HepG2 (cell line): ENCODE results near the gene ENPP4. TPM values are rescaled to one million over a fixed set of nuclear protein-coding genes. Genes with fewer than 3 reads are reported as not detected.

Experiments
- ATAC-seq: fragments of 200-7000 bp; cut with Tn5 transposase; 3 replicates; pipeline ENCODE4 v1.9.1; 2020; ENCODE audit warnings: mild to moderate bottlenecking, moderate library complexity
- BruUV-seq: library from RNA; stranded (reverse); fragments of 400-500 nt; replicated peaks from 2 replicates; lab custom pipeline; 2021; lab: Mats Ljungman, UMichigan
- CTCF ChIA-PET: fragments of 300-600 bp; formaldehyde crosslinking; extraction: SDS; loops from one replicate; lab custom pipeline; 2021; ENCODE audit warnings: low total read pairs, inconsistent platforms, low intra/inter-chr PET ratio; lab: Yijun Ruan, JAX
- POLR2A ChIA-PET: fragments of 350-600 bp; sonication (Branson Sonifier 250); formaldehyde crosslinking; loops from one replicate; lab custom pipeline; 2020; ENCODE audit warnings: antibody characterized with exemption, inconsistent platforms; lab: Yijun Ruan, JAX
- DNase-seq: peaks from one replicate; pipeline ENCODE4 v3.0.0-alpha.2; 2015; ENCODE audit warnings: low spot score
- FAIRE-seq: peaks from 3 replicates; lab custom pipeline; 2011; peaks lifted over from hg19 to GRCh38; lab: Jason Lieb, UNC
- H2AFZ ChIP-seq: one replicate; pipeline ENCODE4 v1.6.1; 2011; ENCODE audit warnings: low read length, inconsistent platforms
- H3K27ac ChIP-seq: fragments of 300-600 bp; 3 replicates; pipeline ENCODE4 v1.8.0; 2011; ENCODE audit warnings: mixed run types, mild to moderate bottlenecking, mixed read lengths, low read length, inconsistent platforms; ENCODE audit not compliant: insufficient read depth; ENCODE audit errors: extremely low read length
- H3K27me3 ChIP-seq, 2 experiments: fragments of 200-600 bp in 1 of 2; 2 replicates in 1 of 2; 3 replicates in 1 of 2; pipeline versions ENCODE4 v1.6.0 to v1.8.0; 2011; ENCODE audit warnings: low read length in 2 of 2, mild to moderate bottlenecking in 2 of 2, moderate library complexity in 2 of 2, inconsistent platforms in 1 of 2; ENCODE audit not compliant: insufficient read depth in 2 of 2, control insufficient read depth in 1 of 2
- H3K36me3 ChIP-seq, 2 experiments: fragments of 200-600 bp in 1 of 2; replicated peaks in 1 of 2; 2 replicates in 1 of 2; 3 replicates in 1 of 2; pipeline versions ENCODE4 v1.5.1 to v1.8.0; 2011; ENCODE audit warnings: low read length in 2 of 2, inconsistent platforms in 1 of 2; ENCODE audit not compliant: insufficient read depth in 2 of 2, control insufficient read depth in 1 of 2
- H3K4me1 ChIP-seq: 2 replicates; pipeline ENCODE4 v1.5.1; 2012; ENCODE audit warnings: low read length, inconsistent platforms; ENCODE audit not compliant: insufficient read depth
- H3K4me2 ChIP-seq: 2 replicates; pipeline ENCODE4 v1.6.0; 2011; ENCODE audit warnings: low read depth, low read length, inconsistent platforms
- H3K4me3 ChIP-seq, 3 experiments: fragments of 200-600 bp in 1 of 3; sonication (generic), shearing (Covaris generic) in 1 of 3; replicated peaks in 1 of 3; 2 replicates each; pipeline ENCODE4 v1.5.1; 2011 to 2016; ENCODE audit warnings: low read length in 3 of 3, inconsistent platforms in 2 of 3, low read depth in 2 of 3, mild to moderate bottlenecking in 2 of 3, control low read depth in 1 of 3, mixed read lengths in 1 of 3; ENCODE audit not compliant: insufficient read depth in 1 of 3
- H3K79me2 ChIP-seq: one replicate; pipeline ENCODE4 v1.6.1; 2011; ENCODE audit warnings: low read length, inconsistent platforms; ENCODE audit not compliant: insufficient read depth
- H3K9ac ChIP-seq: 2 replicates; pipeline ENCODE4 v1.6.0; 2011; ENCODE audit warnings: mild to moderate bottlenecking, low read depth, low read length, inconsistent platforms; ENCODE audit not compliant: insufficient read depth
- H3K9me3 ChIP-seq: 2 replicates; pipeline ENCODE4 v1.5.1; 2012; ENCODE audit warnings: mild to moderate bottlenecking, low read length
- H4K20me1 ChIP-seq: 2 replicates; pipeline ENCODE4 v1.6.0; 2011; ENCODE audit warnings: inconsistent platforms, mild to moderate bottlenecking, low read length, moderate library complexity; ENCODE audit not compliant: insufficient read depth
- ARID5B ChIP-seq: IDR thresholded peaks from 2 replicates; pipeline ENCODE4 v1.4.0; 2020; ENCODE audit warnings: mild to moderate bottlenecking, missing genetic modification reagents
- CTCF ChIP-seq: sonication (generic); formaldehyde crosslinking; IDR thresholded peaks from 2 replicates; pipeline ENCODE4 v1.5.0; 2020; ENCODE audit warnings: mild to moderate bottlenecking, missing genetic modification reagents, moderate library complexity
- HMGXB4 ChIP-seq, 2 experiments: sonication (generic) in 1 of 2; formaldehyde crosslinking in 1 of 2; IDR thresholded peaks; 2 replicates each; pipeline versions ENCODE4 v1.4.0 to v1.6.1; 2018 to 2020; ENCODE audit warnings: missing genetic modification reagents in 2 of 2, borderline replicate concordance in 1 of 2, low read depth in 1 of 2, mild to moderate bottlenecking in 1 of 2, missing biosample characterization in 1 of 2
- HOMEZ ChIP-seq: IDR thresholded peaks from 2 replicates; pipeline ENCODE4 v1.6.1; 2016; ENCODE audit warnings: low read depth
- KAT8 ChIP-seq: IDR thresholded peaks from 2 replicates; pipeline ENCODE4 v1.6.1; 2016; ENCODE audit warnings: missing genetic modification reagents, missing compliant biosample characterization
- MIXL1 ChIP-seq: IDR thresholded peaks from 2 replicates; pipeline ENCODE4 v1.6.1; 2016
- TOPORS ChIP-seq: sonication (generic); formaldehyde crosslinking; IDR thresholded peaks from 2 replicates; pipeline ENCODE4 v1.8.0; 2023; ENCODE audit warnings: mild to moderate bottlenecking, missing genetic modification reagents
- ZFAT ChIP-seq: sonication (generic); formaldehyde crosslinking; conservative IDR thresholded peaks from 2 replicates; pipeline ENCODE4 v1.8.1; 2023; ENCODE audit warnings: missing genetic modification reagents, inconsistent platforms
- ZNF101 ChIP-seq: sonication (generic); formaldehyde crosslinking; IDR thresholded peaks from 2 replicates; pipeline ENCODE4 v1.4.0; 2020; ENCODE audit warnings: mild to moderate bottlenecking, low read depth, missing genetic modification reagents, borderline replicate concordance
- ZNF441 ChIP-seq: sonication (generic); formaldehyde crosslinking; IDR thresholded peaks from 2 replicates; pipeline ENCODE4 v1.7.0; 2021; ENCODE audit warnings: missing genetic modification reagents, borderline replicate concordance
- WGBS: methylation state at CpG from one replicate; pipeline ENCODE4 v1.1.6; 2017; ENCODE audit warnings: low lambda C conversion rate; 5-methylcytosine and 5-hydroxymethylcytosine counted together
- in situ Hi-C: cut with HindIII; loops from 2 replicates; pipeline ENCODE4 v1.10.0; 2017; ENCODE audit warnings: low pct_unique_long_range_greater_than_20kb; ENCODE audit not compliant: extremely low pct_ligation_motif_present
- intact Hi-C: fragments of 100-400 bp; cut with micrococcal nuclease; formaldehyde crosslinking; loops from one replicate; pipeline ENCODE4 v1.10.0; 2022; ENCODE audit not compliant: unreplicated experiment
- polyA plus RNA-seq, 8 experiments: library from polyadenylated mRNA; depleted of rRNA in 3 of 8; stranded (reverse) in 7 of 8; unstranded in 1 of 8; fragments of >200 nt; fragmentation: Illumina TruSeq in 4 of 8; extraction: Trizol in 4 of 8; gene quantifications; 2 replicates each; pipeline versions ENCODE4 v1.2.1 to v1.2.3, GENCODE V29; 2011 to 2016; ENCODE audit warnings: low read depth in 4 of 8, missing spikeins in 1 of 8, mixed read lengths in 1 of 8; ENCODE audit not compliant: insufficient read depth in 1 of 8
- total RNA-seq, 5 experiments: library from RNA; depleted of rRNA; stranded (reverse); fragments of >200 nt; fragmentation: Illumina TruSeq; extraction: Trizol; gene quantifications; 2 replicates each; pipeline ENCODE4 v1.2.3, GENCODE V29; 2016; ENCODE audit warnings: low read depth in 1 of 5

ENPP4 gene
- total and polyA plus RNA-seq, 2 of the 13 experiments (the other 11 are each of a cell fraction or from before 2014, with no cell fraction given) = 0.04 to 0.38 TPM

GRCh38 chr6:46090115-46091079 is 39.4 kb upstream of the ENPP4 start:
- no peak overlapping the region for H3K9ac ChIP-seq
- peak; percentile 50 for DNase-seq
- intact Hi-C loops (loop anchor here (1.0 to 5.0 kb wide), 6 partner anchors 30 to 902 kb away; partner anchors contain the start of gene RCAN2), in situ Hi-C loops (loop anchor here (5.0 to 25.0 kb wide), 3 partner anchors 322 to 897 kb away; no protein-coding TSS in a partner anchor)
- no TSS peak for BruUV-seq
- H3K4me2 ChIP-seq = no peak overlapping the region
- no peak overlapping the region for H2AFZ ChIP-seq
- H4K20me1 ChIP-seq = no peaks in the 10 kb centered on the region
- no peaks in the 10 kb centered on the region for H3K36me3 ChIP-seq
- ChIA-PET POLR2A (no interaction called here), CTCF (interaction anchor here (0.7 to 1.9 kb wide), 4 partner anchors 320 to 901 kb away, joined by 3 to 33 read pairs (median 6); no protein-coding TSS in a partner anchor)
- no peak overlapping the region for H3K4me3 ChIP-seq
- no peaks in the 10 kb centered on the region for H3K27me3 ChIP-seq
- no peaks in the 10 kb centered on the region for H3K79me2 ChIP-seq
- no peak overlapping the region for H3K27ac ChIP-seq
- FAIRE-seq = peak; percentile 94
- peaks cover 13% of the 10 kb centered on the region; the same call in 1 of the 2 replicates for H3K9me3 ChIP-seq
- ATAC-seq = peak; percentile 80
- H3K4me1 ChIP-seq = no peaks in the 10 kb centered on the region
- WGBS = 25% methylated on average over 10 of the region's 10 CpGs
- TF ChIP-seq HOMEZ (0 out of 2 replicates have a peak, but pooled peaks have one; percentile 24), ZNF101 (CRISPR knock-in tag) (no peak), CTCF (CRISPR knock-in tag) (peak; percentile 85), ARID5B (0 out of 2 replicates have a peak, but pooled peaks have one; percentile 8), KAT8 (CRISPR knock-in tag) (0 out of 2 replicates have a peak, but pooled peaks have one; percentile 30), ZFAT (0 out of 2 replicates have a peak, but pooled peaks have one; percentile 76), TOPORS (CRISPR knock-in tag) (no peak), MIXL1 (CRISPR knock-in tag) (0 out of 2 replicates have a peak, but pooled peaks have one; percentile 44), ZNF441 (no peak), HMGXB4 (CRISPR knock-in tag; IDR thresholded peaks at IDR 0.05; ENCODE audit: borderline replicate concordance in 1 of 2, low read depth in 1 of 2) (0 out of 4 replicates have a peak, but pooled peaks of 1 of the 2 experiments have one; percentile 21)
